GM21717 (cell line): ENCODE results near the gene ZNF695.
"Not testable (repeated sequence)": the region's sequence is repeated elsewhere in the genome, so short reads cannot be mapped to it uniquely, and the experiment has no call there.

ENCODE experiments used
- ATAC-seq: cut with Tn5 transposase; IDR thresholded peaks from one replicate; pipeline ENCODE4 v1.9.1; 2021; ENCODE audit warnings: mild to moderate bottlenecking, moderate library complexity; ENCODE audit not compliant: unreplicated experiment

The ZNF695 gene

DNA sequence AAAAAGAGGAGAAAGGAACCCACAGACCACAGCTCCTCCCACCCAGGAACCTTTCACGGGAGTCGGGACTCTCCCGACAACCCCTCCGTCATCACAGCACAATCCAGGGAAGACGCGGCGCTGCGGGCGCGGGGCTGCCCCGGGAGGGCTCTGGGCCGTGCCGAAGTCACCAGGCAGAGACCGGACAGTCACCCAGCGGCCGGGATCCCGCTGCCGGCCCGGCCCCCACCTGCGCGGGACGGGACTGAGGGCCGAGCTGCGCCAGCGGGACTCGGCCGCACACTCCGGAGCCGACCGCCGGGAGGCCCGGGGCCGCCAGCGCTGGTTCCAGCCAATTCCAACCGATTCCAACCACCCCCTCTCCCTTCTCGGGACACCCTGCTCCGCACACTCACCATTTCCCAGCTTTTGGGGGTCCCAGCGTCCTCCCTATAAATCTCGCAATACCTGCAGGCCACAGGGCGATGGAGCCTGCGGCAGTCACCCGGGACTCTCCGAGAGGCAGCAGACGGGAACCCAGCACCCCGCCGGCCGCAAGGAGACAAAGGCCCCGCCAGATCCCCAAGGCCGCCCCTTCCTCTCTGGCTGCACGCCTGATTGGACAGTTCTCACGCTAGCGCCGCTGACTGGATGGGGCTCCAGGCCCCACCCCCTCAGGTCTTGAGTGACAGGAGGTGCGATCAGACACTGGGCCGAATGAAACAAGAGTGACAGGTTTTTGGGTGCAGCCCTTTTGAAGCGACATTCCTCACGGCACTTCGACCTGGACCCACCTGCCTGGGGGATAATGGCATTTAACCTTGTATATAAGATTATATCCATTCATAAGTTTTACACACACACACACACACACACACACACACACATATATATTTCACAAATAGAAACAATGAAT lies at the start of gene ZNF695:
Gene ZNF695 (minus strand): TSS at position 547 of the 895 bp plus-strand sequence. CDS start 149 bp downstream, at position 398.
- peak; percentile 94 for ATAC-seq

DNA sequence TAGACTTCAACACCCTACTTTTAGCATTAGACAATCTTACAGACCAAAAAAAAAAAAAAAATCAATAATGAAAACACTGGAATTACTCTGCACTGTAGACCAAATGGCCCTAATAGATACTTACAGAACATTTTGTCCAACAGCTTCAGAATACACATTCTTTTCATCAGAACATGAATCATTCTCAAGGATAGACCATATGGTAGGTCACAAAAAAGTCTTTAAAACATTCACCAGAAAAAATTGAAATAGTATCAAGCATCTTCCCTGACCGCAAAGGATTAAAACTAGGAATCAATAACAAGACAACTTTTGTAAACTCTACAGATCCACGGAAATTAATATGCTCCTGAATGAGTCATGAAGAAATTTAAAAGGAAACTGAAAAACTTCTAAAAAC lies 48.2 kb upstream of the ZNF695 start:
- no peak for ATAC-seq

DNA sequence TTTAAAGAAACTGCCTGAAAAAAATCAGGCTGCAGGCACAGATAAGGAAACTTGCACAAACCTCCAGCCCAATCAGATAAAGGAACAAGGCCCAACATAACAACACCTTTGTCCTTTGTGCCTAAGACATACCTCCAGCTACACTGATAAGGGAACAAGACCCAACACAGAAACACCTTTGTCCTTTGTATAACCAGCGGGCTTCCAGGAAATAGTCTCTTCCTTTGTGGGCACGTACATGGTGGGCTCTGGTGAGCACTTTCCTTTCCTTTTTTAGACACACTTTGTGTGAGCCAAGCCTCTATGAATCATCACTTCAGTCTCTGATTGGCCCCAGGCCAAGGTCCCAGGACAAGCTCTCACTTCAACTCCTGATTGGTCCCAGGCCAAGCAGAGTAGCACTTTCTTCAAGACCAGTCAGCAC lies 47.1 kb upstream of the ZNF695 start:
- no peak for ATAC-seq

DNA sequence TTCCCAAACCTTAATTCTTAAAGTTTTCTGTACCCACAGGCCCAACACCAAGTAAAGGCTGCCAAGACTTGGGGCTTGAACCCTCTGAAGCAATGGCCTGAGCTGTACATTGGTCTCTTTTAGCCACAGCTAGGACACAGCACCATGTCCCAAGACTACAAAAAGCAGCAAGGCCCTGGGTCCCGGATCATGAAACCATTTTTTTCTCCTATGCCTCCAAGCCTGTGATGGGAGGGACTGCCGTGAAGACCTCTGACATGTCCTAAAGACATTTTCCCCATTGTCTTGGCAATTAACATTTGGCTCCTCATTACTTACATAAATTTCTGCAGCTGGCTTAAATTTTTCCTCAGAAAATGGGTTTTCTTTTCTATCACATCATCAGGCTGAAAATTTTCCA lies 39.8 kb upstream of the ZNF695 start:
- no peak for ATAC-seq

DNA sequence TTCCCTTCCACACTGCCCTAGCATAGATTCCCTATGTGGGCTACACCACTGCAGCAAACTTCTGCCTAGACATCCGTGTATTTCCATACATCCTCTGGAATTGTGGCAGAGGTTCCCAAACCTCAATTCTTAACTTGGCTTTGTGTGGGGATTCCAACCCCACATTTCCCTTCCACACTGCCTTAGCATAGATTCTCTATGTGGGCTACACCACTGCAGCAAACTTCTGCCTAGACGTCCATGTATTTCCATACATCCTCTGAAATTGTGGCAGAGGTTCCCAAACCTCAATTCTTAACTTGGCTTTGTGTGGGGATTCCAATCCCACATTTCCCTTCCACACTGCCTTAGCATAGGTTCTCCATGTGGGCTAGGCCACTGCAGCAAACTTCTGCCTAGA lies 39.4 kb upstream of the ZNF695 start:
- no peak for ATAC-seq

DNA sequence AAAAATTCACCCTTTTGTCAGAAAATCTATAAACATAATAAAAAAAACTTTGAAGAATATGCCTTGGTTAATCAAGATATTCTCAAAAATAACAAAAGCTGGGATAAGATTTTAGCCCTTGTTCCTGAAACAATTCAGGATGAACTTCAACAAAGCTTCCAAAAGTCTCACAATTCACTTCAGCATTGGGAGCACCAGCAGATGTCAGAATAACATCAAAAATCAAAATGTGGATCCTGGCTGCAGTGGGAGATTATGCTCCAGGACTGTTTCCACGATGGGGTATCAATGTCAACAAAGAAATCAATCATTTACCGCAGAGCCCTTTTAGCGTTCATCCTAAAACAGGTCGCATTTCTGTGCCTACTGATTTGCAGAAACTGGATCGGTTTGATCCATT lies 35.5 kb upstream of the ZNF695 start:
- ATAC-seq = no peak

DNA sequence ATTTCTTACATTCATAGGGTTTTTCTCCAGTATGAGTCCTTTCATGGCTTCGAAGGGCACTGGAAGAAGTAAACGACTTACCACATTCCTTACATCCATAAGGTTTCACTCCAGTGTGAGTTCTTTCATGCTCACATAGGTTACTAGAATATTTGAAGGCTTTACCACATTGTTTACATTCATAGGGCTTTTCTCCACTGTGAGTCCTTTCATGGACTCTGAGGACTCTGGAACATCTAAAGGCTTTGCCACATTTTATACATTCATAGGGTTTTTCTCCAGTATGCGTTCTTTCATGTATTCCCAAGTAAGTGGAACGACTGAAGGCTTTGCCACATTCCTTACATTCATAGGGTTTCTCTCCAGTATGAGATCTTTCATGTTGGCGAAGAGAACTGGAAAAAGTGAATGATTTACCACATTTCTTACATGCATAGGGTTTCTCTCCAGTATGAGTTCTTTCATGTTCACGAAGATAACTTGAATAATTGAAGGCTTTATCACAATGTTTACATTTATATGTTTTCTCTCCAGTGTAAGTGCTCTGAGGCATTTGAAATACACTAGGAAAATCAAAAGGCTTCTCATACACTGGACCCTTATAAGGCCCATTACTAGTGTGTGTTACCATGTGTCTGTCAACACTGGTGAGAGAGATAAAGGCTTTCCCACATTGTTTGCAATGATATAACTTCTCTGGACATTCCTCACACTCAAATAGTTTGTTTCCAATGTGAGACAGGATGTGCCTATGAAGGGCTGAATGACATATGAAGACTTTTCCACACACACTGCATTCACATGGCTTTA lies 29.9 kb upstream of the ZNF695 start:
- no peak for ATAC-seq

DNA sequence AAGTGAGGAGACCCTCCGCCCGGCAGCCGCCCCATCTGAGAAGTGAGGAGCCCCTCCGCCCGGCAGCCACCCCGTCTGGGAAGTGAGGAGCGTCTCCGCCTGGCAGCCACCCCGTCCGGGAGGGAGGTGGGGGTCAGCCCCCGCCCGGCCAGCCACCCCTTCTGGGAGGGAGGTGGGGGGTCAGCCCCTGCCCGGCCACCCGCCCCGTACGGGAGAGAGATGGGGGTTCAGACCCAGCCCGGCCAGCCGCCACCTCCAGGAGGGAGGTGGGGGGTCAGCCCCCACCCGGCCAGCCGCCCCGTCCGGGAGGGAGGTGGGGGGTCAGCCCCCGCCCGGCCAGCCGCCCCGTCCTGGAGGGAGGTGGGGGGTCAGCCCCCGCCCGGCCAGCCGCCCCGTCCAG lies 24.4 kb upstream of the ZNF695 start:
- ATAC-seq = not testable (repeated sequence)

DNA sequence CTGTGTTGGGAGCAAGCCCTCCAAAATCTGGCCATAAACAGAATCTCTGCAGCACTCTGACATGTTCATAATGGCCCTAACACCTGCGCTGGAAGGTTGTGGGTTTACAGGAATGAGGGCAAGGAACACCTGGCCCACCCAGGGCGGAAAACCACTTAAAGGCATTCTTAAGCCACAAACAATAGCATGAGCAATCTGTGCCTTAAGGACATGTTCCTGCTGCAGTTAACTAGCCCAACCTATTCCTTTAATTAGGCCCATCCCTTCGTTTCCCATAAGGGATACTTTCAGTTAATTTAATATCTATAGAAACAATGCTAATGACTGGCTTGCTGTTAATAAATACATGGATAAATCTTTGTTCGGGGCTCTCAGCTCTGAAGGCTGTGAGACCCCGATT lies 16.8 kb upstream of the ZNF695 start:
- ATAC-seq = not testable (repeated sequence)

DNA sequence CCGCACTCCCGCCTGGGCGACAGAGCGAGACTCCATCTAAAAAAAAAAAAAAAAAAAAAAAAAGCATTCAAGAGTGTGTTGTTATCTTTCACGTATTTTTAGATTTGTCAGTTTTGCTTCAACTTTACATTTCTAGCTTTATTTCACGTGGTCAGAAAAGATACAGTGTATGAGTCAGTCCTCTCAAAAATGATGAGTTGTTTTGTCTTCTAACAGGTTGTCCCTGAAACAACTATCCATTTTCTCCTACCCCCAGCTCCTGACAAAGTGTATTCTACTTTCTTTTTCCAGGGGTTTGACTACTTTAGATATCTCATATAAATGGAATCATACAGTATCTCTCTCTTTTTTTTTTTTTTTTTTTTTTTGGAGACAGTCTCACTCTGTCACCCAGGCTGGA lies 5.5 kb upstream of the ZNF695 start:
- no peak for ATAC-seq

DNA sequence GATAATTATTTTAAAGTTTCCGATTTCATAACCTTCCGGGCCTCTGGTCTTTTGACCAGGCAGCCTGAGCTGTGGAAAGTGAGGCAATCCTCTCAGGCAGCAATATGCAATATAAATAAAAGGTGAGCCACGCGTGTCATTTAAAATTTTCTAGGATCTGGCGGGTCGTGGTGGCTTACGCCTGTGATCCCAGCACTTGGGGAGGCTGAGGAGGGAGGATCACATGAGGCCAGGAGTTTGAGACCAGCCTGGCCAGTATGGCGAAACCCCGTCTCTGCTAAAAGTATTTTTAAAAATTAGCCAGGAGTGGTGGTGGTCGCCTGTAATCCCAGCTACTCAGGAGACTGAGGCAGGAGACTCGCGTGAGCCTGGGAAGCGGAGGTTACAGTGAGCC lies 546 bp upstream of the ZNF695 start:
- ATAC-seq = no peak

DNA sequence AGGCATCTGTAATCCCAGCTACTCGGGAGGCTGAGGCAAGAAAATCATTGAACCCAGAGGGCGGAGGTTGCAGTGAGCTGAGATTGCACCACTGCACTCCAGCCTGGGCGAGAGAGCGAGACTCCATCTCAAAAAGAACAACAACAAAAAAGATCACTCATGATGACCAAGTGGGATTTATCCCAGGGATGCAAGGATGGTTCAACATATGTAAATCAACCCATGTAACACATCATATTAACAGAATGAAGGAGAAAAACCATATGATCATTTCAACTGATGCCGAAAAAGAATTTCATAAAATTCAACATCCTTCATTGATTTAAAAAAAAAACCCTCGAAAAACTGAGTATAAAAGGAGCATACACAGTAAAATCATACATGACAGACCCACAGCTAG lies 3.8 kb downstream of the ZNF695 start:
- ATAC-seq = not testable (repeated sequence)

DNA sequence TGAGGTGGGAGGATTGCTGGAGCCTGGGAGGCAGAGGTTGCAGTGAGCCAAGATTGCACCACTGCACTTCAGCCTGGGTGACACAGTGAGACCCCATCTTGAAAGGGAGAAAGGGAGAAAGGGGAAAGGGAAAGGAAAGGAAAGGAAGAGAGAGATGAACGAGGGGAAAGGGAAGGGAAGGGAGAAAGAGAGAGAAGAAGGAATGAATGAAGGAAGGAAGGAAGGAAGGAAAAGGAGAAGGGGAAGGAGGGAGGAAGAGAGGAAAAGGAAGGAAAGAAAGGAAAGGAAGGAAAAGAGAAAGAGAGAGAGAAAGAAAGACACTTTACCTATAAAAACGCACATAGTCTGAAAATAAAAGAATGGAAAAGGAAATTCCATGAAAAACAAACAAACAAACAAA lies 18.0 kb downstream of the ZNF695 start:
- ATAC-seq = no peak

DNA sequence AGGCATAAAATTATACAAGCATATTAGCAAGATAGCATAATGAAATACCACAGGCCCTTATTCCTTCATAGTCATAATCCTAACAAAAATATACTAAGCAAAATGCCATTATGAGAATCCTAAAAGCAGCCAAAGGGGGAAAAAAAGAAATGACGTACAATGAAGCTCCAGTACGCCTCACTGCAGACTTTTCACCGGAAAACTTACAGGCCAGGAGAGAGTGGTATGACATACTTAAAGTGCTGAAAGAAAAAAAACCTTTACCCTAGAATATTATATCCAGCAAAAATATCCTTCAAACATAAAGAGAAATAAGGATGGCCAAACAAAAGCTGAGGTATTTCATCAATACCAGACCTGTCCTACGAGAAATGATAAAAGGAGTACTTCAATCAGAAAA lies 19.5 kb downstream of the ZNF695 start:
- no peak for ATAC-seq

DNA sequence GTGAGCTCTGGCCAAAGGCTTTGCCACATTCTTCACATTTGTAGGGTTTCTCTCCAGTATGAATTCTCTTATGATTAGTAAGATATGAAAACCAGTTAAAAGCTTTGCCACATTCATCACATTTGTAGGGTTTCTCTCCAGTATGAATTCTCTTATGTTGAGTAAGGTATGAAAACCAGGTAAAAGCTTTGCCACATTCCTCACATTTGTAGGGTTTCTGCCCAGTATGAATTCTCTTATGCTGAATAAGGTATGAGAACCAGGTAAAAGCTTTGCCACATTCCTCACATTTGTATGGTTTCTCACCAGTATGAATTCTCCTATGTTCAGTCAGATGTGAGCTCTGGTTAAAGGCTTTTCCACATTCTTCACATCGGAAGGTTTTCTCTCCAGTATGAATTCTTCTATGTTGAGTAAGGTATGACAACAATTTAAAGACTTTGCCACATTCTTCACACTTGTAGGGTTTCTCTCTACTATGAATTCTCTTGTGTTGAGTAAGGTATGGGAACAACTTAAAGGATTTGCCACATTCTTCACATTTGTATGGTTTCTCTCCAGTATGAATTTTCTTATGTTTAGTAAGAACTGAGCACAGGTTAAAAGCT lies 20.7 kb downstream of the ZNF695 start:
- no peak for ATAC-seq

DNA sequence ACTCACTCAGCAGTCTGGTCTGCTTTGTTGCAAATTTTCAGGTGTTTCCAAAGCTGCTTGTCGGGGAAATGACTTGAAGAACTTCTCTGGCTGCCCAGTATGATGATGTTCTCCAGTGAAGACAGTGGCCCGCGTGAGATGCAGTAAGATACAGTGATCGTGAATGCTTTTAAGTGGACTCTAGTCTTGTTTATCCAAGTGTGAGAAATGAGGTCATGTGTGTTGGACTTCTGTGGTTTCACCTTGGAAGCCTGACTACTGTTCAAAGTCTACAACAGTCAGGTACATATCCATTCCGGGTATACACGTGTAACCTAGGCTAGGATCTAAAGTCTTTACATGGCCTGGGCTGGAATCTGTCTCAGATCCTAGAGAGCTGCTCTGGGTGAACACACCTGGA lies 29.1 kb downstream of the ZNF695 start:
- ATAC-seq = no peak

DNA sequence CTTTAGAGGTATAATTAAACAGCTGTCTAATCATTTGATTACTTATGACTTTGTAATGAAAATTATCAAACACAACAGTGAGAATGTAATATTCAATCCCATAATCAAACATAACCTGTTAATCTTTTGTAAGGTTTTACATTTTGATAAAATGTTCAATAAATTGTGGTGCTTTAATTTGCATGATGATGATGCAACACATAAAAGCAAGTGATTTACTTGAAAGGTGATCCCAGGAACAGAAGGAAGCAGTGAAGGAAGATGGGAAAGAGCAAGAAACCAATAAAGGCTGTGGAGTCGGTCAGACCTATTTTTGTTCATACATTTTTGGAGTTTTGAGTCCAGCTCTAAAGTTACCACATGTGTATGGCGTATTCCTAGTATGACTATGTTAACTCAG lies 29.6 kb downstream of the ZNF695 start:
- ATAC-seq = no peak

DNA sequence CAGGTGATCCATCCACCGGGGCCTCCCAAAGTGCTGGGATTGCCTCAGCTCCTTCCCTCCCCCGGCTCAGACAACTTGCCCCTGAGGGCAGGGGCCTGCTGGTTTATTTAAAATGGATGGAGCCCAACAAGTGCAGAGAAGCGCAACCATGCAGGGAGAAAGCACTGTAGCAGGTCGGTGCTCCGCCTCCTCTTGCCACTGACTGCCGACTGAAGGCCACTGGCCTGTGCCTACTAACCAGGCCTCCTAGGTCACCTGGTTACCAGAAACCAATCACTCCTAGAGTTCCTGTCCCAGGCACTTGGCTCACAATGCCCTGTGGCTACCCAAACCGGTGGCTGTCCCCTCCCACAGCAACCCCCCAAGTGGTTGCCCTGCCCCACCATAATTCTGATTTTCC lies 35.9 kb downstream of the ZNF695 start:
- ATAC-seq = no peak

DNA sequence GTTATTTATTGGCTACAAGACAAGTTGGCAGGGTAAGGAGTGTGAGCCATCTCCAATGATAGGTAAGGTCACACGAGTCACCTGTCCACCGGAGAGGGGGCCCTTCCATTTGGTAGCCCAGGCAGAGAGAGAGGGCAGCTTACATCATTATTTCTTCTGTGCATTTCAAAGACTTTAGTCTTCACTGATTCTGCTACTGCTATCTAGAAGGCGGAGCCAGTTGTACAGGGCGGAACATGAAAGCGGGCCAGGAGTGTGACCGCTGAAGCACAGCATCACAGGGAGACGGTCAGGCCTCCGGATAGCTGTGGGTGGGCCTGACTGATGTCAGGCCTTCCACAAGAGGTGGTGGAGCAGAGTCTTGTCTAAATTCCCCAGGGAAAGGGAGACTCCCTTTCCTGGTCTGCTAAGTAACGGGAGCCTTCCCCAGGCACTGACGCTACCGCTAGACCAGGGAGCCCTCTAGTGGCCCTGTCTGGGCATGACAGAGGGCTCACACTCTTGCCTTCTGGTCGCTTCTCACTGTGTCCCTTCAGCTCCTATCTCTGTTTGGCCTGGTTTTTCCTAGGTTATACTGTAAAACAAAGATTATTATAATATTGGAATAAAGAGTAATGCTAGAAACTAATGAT lies 36.7 kb downstream of the ZNF695 start:
- no peak for ATAC-seq

DNA sequence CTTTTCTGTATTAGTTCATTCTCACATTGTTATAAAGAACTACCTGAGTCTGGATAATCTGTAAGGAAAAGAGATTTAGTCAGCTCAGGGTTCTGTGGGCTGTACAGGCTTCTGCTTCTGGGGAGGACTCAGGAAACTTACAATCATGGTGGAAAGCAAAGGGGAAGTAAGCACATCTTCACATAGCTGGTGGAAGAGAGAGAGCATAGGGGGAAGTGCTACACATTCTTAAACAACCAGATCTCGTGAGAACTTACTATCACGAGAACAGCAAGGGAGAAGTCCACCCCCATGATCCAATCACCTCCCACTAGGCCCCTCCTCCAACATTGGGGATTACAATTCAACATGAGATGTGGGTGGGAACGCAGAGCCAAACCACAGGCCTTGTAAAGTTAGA lies 38.2 kb downstream of the ZNF695 start:
- no peak for ATAC-seq

DNA sequence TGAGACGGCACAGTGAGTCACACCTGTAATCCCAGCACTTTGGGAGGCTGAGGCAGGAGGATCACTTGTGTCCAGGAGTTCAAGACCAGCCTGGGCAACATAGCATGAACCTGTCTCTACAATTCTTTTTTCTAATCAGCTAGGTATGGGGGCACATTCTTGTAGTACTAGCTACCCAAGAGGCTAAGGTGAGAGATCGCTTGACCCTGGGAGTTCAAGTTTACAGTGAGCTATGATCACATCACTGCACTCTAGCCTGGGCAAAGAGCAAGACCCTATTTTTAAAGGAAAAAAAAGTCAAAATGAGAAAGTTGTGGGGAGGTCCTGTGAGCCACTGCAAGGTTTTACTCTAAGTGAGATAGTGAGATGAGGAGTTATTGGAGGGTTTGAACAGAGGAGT lies 41.4 kb downstream of the ZNF695 start:
- no peak for ATAC-seq
